NCI-H187 (cell line): Measurements from ENCODE around the gene YRDC.

ENCODE experiments used
- DNase-seq, 2 experiments: peaks; one replicate each; lab custom pipeline; 2025; lab: John Stamatoyannopoulos, UW

YRDC gene, protein sequence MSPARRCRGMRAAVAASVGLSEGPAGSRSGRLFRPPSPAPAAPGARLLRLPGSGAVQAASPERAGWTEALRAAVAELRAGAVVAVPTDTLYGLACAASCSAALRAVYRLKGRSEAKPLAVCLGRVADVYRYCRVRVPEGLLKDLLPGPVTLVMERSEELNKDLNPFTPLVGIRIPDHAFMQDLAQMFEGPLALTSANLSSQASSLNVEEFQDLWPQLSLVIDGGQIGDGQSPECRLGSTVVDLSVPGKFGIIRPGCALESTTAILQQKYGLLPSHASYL

DNA sequence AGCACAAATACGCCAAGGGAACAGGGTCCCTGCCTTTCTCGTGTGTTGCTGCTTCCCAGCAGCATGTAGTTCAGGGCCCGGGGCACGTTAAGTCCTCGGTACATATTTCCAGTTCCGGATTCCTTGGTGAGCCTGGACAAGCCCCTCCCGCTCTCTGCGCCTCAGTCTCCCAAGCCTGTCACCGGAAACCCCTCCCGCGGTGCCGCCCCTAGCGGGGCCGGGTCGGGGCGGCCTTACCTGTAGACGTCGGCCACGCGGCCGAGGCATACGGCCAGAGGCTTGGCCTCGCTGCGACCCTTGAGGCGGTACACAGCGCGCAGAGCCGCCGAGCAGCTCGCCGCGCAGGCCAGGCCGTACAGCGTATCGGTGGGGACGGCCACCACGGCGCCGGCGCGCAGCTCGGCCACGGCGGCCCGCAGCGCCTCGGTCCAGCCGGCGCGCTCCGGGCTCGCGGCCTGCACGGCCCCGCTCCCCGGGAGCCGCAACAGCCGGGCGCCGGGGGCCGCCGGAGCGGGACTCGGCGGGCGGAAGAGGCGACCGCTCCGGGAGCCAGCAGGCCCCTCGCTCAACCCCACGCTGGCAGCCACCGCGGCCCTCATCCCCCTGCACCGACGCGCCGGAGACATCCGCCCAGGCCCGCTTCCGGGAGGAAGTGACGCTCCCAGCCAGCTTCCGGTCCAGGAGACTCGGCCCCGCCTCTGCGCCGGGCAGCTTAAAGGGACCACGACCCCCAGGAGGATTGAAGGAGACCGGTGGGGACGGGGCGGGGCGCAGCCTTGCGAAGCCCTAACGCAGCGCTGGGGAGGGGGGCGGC, at the start of gene YRDC, which contains the start of gene C1orf122:
Gene YRDC (minus strand): TSS at position 654 of the 814 bp plus-strand sequence. CDS start 28 bp downstream, at position 626.
Gene C1orf122 (plus strand): TSS at position 236 of the 814 bp plus-strand sequence. CDS start 615 bp downstream, outside the sequence.
- peak; percentile 60 to 91 for DNase-seq

- no peak for DNase-seq
Measured at GRCh38 chr1:37854406-37854805, 46.4 kb upstream of the YRDC start.

- no peak for DNase-seq
Measured at GRCh38 chr1:37853157-37853556, 45.1 kb upstream of the YRDC start.

DNA sequence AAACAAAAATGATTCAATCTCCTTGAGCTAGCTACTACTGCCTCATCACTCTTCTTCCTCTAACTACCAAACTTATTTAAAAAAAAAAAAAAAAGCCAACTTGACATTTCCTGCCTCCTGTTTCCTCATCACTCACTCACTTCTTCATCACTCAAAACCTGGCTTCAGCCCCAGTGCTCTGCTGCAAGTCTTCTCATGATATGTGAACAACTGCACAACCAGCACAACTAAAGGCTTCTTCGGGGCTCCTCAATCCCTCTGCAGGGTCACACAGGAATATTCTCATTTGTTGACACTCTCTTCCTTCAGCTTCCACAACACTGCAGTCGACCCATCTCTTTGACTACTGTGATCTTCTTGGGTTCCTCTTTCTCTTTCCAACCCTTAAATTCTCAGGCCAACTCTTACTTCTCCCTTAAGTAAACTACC, 43.8 kb upstream of the YRDC start:
- no peak for DNase-seq

- DNase-seq = no peak
Measured at GRCh38 chr1:37851262-37851661, 43.3 kb upstream of the YRDC start.

DNA sequence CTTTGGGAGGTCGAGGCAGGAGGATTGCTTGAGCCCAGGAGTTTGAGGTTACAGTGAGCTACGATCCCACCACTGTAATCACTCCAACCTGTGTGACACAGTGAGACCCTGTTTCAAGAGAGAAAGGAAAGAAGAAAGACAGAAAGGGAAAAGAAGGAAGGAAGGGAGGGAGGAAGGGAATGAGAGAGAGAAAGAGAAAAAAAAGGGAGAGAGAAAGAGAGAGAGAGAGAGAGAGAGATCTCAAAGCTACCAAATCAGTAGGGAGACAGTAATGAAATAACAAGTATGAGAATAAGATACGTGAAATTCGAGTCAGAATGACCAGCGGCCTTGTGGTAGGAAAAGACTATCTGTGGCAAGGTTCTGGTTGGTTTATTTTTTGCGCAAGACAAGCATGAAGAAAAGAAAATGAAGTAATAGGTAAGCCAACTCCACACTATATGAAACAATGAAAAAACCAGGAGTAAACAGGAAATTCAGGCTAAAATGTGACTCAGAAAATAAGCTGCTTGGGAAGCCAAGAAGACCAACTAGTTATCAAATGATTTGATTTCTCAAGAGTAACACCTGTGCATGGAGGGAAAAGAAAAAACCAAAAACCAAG, 42.4 kb upstream of the YRDC start:
- DNase-seq = no peak

- DNase-seq = no peak
Measured at GRCh38 chr1:37849480-37849879, 41.5 kb upstream of the YRDC start.

- no peak for DNase-seq
Measured at GRCh38 chr1:37846647-37847339, 38.8 kb upstream of the YRDC start.

DNA sequence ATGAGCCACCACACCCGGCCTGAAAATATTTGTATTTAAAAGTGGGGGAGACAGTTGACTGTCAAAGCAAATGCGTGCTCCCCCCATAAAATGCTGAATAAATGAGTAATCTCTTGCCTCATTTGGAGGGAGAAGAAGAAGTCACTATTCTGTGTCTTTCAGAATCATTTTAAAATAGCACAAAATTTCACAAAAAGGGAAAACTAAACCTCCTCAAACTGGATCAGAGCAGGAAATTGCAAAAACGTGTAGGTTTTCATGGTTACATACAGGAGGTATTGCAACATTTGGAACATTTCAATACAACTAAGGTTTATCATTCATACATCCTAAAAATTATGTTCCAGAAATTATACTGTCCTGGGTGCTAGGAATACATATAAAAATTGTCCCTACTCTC, 37.8 kb upstream of the YRDC start:
- no peak for DNase-seq

- no peak for DNase-seq
Measured at GRCh38 chr1:37845049-37845646, 37.1 kb upstream of the YRDC start.

DNA sequence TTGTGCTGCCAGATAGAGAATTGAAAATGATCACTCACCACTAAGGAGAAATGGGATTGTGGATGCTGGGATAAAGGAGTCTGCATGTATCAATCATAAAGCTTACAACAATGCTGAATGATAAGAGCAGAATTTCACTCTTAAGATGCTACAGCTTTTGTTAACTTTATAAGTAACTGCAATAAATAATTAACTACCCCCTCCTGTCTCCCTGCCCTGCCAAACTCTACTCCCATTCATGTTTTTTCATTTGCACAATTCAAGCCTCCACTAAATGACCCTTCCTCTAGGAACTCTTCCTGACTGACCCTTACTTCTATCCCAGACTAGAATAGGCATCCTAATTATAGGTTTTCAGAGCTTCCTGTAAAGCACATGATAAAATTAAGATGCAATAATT, 36.5 kb upstream of the YRDC start:
- DNase-seq = no peak

DNA sequence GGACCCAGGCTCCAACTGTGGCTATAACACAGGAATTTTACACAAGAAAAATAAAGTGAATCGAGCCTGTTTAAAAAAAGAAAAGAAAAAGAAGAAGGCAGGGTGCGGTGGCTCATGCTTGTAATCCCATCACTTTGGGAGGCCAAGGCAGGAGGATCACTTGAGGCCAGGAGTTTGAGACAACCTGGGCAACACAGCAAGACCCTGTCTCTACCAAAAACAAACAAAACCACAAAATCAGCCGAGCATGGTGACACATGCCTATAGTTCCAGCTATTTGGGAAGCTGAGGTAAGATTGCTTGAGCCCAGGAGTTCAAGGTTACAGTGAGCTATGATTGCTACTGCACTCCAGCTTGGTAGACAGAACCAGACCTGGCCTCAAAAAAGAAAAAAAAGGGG, 33.6 kb upstream of the YRDC start:
- no peak for DNase-seq

- DNase-seq = no peak
Measured at GRCh38 chr1:37840711-37841110, 32.7 kb upstream of the YRDC start.

DNA sequence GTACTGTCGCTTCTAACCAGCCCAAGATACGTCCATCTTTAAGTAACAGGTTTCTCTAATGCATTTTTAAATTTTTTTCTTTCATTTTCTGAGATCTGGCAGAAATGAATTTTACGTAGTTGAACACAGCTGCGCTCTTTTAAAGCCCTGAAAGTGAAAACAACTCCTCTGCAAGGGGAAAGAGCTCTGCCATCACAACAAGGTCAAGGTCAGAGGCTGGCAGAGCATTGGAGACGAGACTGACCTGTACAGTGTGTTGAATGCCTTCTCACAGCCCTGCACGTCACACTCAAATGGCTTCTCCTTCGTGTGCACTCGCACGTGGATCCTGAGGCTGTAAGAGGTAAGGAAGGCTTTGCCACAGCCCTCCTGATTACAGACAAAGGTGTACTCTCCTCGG, 31.7 kb upstream of the YRDC start:
- DNase-seq = no peak

GRCh38 chr1:37836788-37837187, 28.8 kb upstream of the YRDC start:
- DNase-seq = no peak

GRCh38 chr1:37831809-37832208, 23.8 kb upstream of the YRDC start:
- no peak for DNase-seq

DNA sequence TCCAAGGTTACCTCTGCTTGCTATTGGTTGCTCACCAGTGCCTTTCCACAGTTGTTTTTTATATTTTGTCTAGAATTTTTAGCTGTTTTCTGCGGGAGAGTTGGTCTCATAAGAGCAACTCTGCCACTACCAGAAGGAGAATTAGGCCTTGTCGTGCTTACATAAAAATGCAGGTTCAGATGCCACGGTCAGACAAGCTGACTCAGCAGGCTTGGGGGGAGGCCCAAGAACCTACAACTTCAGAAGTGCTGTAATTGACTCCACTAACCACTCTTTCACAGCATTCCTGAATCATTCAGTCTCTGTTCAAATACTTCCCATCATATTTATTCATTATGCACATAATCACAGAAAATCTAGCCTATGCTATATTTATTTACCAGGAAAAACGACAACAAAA, 23.1 kb upstream of the YRDC start:
- DNase-seq = no peak

DNA sequence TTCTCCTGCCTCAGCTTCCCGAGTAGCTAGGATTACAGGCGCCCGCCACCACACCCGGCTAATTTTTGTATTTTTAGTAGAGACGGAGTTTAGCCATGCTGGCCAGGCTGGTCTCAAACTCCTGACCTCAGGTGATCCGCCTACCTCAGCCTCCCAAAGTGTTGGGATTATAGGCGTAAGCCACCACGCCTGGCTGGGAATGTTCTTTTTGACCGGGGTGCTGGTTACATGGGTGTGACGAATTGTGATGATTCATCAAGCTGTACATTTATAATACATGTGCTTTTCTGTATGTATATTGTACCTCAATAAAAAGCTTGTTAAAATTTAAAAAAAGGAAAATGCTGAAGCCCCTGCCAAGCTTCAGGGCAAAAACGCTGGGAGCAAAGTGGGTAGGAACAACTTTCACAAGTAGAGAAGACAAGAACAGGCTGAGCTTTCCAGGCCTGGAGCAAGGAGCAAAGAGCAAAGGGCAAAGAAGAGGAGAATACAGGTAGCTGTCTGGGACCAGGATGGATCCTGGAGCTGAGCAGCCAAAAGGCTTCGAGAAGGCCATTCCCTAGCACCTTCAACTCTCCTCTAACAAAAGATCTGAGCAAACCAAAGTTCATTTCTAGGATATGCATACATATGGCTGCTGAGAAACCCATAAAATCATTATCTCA, 20.5 kb upstream of the YRDC start:
- no peak for DNase-seq

DNA sequence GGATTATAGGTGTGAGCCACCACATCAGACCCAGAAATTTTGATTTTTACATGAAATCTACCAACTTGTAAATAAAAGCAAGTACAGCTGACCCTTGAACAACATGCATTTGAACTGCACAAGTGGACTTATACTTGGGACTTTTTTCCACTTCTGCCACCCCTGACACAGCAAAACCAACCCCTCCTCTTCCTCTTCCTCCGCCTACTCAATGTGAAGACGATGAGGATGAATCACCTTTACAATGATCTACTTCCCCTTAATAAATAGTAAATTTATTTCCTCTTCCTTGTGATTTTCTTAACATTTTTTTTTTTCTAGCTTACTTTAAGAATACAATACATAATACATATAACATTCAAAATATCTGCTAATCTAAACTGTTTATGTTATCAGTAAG, 17.5 kb upstream of the YRDC start:
- DNase-seq = no peak

- DNase-seq = no peak
Measured at GRCh38 chr1:37824001-37824400, 16.0 kb upstream of the YRDC start.
